Trophoblast cell (in vitro differentiated cells and primary cell): ENCODE data around the gene DROSHA.
A peak's percentile ranks its signal among the peaks of the same experiment; 100 is the strongest.

Source experiments
- DNase-seq, 2 donors: peaks; one replicate each; pipeline ENCODE4 v3.0.0-alpha.2; 2016
- H2AFZ ChIP-seq: 2 replicates; pipeline ENCODE4 v1.6.1; 2013; ENCODE audit warnings: low read length, moderate library complexity, mild to moderate bottlenecking; ENCODE audit not compliant: insufficient read depth, poor library complexity
- H2AK5ac ChIP-seq: 2 replicates; pipeline ENCODE4 v1.6.1; 2013; ENCODE audit warnings: mild to moderate bottlenecking, low read length
- H2BK120ac ChIP-seq: 2 replicates; pipeline ENCODE4 v1.6.1; 2013; ENCODE audit warnings: low read length, mild to moderate bottlenecking, moderate library complexity; ENCODE audit not compliant: insufficient read depth, poor library complexity
- H2BK12ac ChIP-seq: 2 replicates; pipeline ENCODE4 v1.6.1; 2013; ENCODE audit warnings: mild to moderate bottlenecking, low read length, moderate library complexity
- H2BK5ac ChIP-seq: 2 replicates; pipeline ENCODE4 v1.6.1; 2013; ENCODE audit warnings: low read length, low read depth, moderate library complexity, mild to moderate bottlenecking; ENCODE audit not compliant: poor library complexity
- H3K14ac ChIP-seq: 2 replicates; pipeline ENCODE4 v1.6.1; 2013; ENCODE audit warnings: mild to moderate bottlenecking, low read length
- H3K18ac ChIP-seq: 2 replicates; pipeline ENCODE4 v1.6.1; 2013; ENCODE audit warnings: mild to moderate bottlenecking, low read length
- H3K23ac ChIP-seq: 2 replicates; pipeline ENCODE4 v1.6.1; 2013; ENCODE audit warnings: low read length
- H3K27ac ChIP-seq: 2 replicates; pipeline ENCODE4 v1.5.1; 2013; ENCODE audit warnings: low read depth, mild to moderate bottlenecking, inconsistent platforms, low read length, moderate library complexity
- H3K27me3 ChIP-seq: 2 replicates; pipeline ENCODE4 v1.6.1; 2013; ENCODE audit warnings: inconsistent platforms, mild to moderate bottlenecking, low read length, moderate library complexity; ENCODE audit not compliant: insufficient read depth
- H3K36me3 ChIP-seq, 2 experiments: 1 replicate in 1 of 2; 2 replicates in 1 of 2; pipeline ENCODE4 v1.6.1; 2013; ENCODE audit warnings: low read length in 2 of 2, mild to moderate bottlenecking in 2 of 2, moderate library complexity in 1 of 2; ENCODE audit not compliant: insufficient read depth in 2 of 2, control insufficient read depth in 1 of 2
- H3K4ac ChIP-seq: 2 replicates; pipeline ENCODE4 v1.6.1; 2013; ENCODE audit warnings: low read depth, mild to moderate bottlenecking, low read length, moderate library complexity
- H3K4me1 ChIP-seq, 2 experiments: 1 replicate in 1 of 2; 2 replicates in 1 of 2; pipeline ENCODE4 v1.6.1; 2013; ENCODE audit warnings: low read length in 2 of 2, mild to moderate bottlenecking in 2 of 2, moderate library complexity in 1 of 2; ENCODE audit not compliant: insufficient read depth in 2 of 2, control insufficient read depth in 1 of 2
- H3K4me2 ChIP-seq: 2 replicates; pipeline ENCODE4 v1.6.1; 2013; ENCODE audit warnings: inconsistent platforms, mild to moderate bottlenecking, low read length, moderate library complexity
- H3K4me3 ChIP-seq: 2 replicates; pipeline ENCODE4 v1.5.1; 2013; ENCODE audit warnings: mild to moderate bottlenecking, low read depth, low read length, inconsistent platforms
- H3K79me1 ChIP-seq: one replicate; pipeline ENCODE4 v1.6.1; 2013; ENCODE audit warnings: low read length
- H3K79me2 ChIP-seq: 2 replicates; pipeline ENCODE4 v1.6.1; 2013; ENCODE audit warnings: low read length, mild to moderate bottlenecking; ENCODE audit not compliant: control insufficient read depth, insufficient read depth, poor library complexity
- H3K9ac ChIP-seq: 2 replicates; pipeline ENCODE4 v1.6.1; 2013; ENCODE audit warnings: mild to moderate bottlenecking, low read length
- H3K9me3 ChIP-seq: 2 replicates; pipeline ENCODE4 v1.6.1; 2013; ENCODE audit warnings: low read depth, mild to moderate bottlenecking, control low read depth, inconsistent platforms, low read length; ENCODE audit not compliant: insufficient read depth
- H4K12ac ChIP-seq: 2 replicates; pipeline ENCODE4 v1.6.1; 2013; ENCODE audit warnings: low read depth, mild to moderate bottlenecking, low read length, moderate library complexity
- H4K8ac ChIP-seq: 2 replicates; pipeline ENCODE4 v1.6.1; 2013; ENCODE audit warnings: low read depth, mild to moderate bottlenecking, low read length, moderate library complexity
- H4K91ac ChIP-seq: one replicate; pipeline ENCODE4 v1.6.1; 2013; ENCODE audit warnings: low read depth, mild to moderate bottlenecking, low read length, moderate library complexity
- WGBS: extraction: QIAGEN DNeasy Blood & Tissue Kit; methylation state at CpG from one replicate; pipeline ENCODE4 v1.1.7; 2013; ENCODE audit warnings: missing lambda C conversion rate; ENCODE audit not compliant: insufficient read length, insufficient coverage; ENCODE audit errors: extremely low coverage; 5-methylcytosine and 5-hydroxymethylcytosine counted together

Gene DROSHA

DNA sequence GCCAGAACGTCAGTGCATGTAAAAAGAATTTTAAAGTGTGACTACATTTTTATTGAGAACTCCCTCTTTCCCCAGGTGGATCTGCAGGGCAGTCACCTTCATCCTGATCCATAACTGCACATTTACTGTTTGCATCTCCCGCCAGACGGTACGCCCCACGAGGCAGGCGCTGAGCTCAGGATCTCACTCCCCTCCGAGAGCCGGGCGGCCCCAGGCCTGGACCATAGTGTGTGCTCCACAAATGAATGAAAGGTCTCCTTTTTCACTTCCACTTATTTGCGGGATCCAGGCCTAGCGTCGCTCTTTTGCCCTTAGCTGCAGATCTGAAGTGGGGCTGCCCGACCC, 378 bp downstream of the DROSHA start:
- H2BK120ac ChIP-seq = no peak overlapping the region
- H3K9me3 ChIP-seq = no peaks in the 10 kb centered on the region
- H3K27ac ChIP-seq = no peak overlapping the region
- H3K4me1 ChIP-seq = peaks cover 0 to 6% of the 10 kb centered on the region in 2 experiments
- H3K23ac ChIP-seq = no peak overlapping the region
- H3K36me3 ChIP-seq = peaks cover 14 to 25% of the 10 kb centered on the region in 2 experiments
- no peak overlapping the region for H2AK5ac ChIP-seq
- peak overlapping the region; percentile 50 for H3K4me2 ChIP-seq
- DNase-seq = peak in 1 of 2 donors; percentile 30
- H3K14ac ChIP-seq = peak overlapping the region; percentile 73
- H3K4me3 ChIP-seq = peak overlapping the region; percentile 76
- H3K27me3 ChIP-seq = no peaks in the 10 kb centered on the region
- H2BK5ac ChIP-seq = peak overlapping the region; percentile 64
- peaks cover 2% of the 10 kb centered on the region for H3K79me1 ChIP-seq
- peaks cover 4% of the 10 kb centered on the region for H3K79me2 ChIP-seq
- H3K9ac ChIP-seq = peak overlapping the region; percentile 73
- no peak overlapping the region for H2BK12ac ChIP-seq
- H2AFZ ChIP-seq = peak overlapping the region; percentile 43
- H4K91ac ChIP-seq = peak overlapping the region; percentile 70
- H3K18ac ChIP-seq = peak overlapping the region; percentile 49
- peak overlapping the region; percentile 85 for H4K12ac ChIP-seq
- peak overlapping the region; percentile 39 for H3K4ac ChIP-seq
- peak overlapping the region; percentile 80 for H4K8ac ChIP-seq
- WGBS = no CpG with 5 or more reads among the region's 13 CpGs

- Histone ChIP-seq H3K4me2 (peak overlapping the region; percentile 50), H2AFZ (no peak overlapping the region), H3K4me1 (peaks cover 0 to 6% of the 10 kb centered on the region in 2 experiments), H4K12ac (no peak overlapping the region), H3K9ac (no peak overlapping the region), H3K36me3 (peaks cover 22 to 30% of the 10 kb centered on the region in 2 experiments), H3K79me1 (peaks cover 2% of the 10 kb centered on the region), H2BK5ac (no peak overlapping the region), H3K27me3 (no peaks in the 10 kb centered on the region), H4K8ac (no peak overlapping the region), H2BK120ac (no peak overlapping the region), H2AK5ac (no peak overlapping the region), H2BK12ac (no peak overlapping the region), H3K4me3 (no peak overlapping the region), H3K14ac (no peak overlapping the region), H3K18ac (no peak overlapping the region), H3K4ac (peak overlapping the region; percentile 66), H3K79me2 (peaks cover 4% of the 10 kb centered on the region), H3K23ac (no peak overlapping the region), H3K27ac (no peak overlapping the region), H3K9me3 (no peaks in the 10 kb centered on the region), H4K91ac (no peak overlapping the region)
- no peak for DNase-seq
- WGBS = no CpG with 5 or more reads among the region's 9 CpGs
Observed at GRCh38 chr5:31530541-31531265, 1.2 kb downstream of the DROSHA start.

DNA sequence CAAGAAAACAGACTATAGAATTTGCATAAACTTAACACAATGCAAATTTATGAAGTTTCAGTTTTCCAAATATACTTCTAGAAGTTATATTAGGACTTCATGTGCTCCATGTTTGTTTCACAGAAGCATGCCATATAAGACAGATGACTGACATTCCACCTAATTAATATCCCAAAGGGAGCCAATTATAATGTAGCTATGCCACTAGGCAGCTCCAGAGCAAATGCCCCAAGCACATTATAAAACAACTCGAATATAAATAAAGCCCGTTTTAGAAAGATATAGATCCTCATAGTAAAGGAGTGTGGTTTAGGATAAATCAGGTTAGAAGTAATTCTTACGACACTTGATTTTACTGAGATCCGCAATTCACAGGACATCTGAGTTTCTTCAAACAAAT, 8.9 kb downstream of the DROSHA start:
- no peak overlapping the region for H4K8ac ChIP-seq
- H4K12ac ChIP-seq = no peak overlapping the region
- H3K4ac ChIP-seq = no peak overlapping the region
- no peaks in the 10 kb centered on the region for H3K79me2 ChIP-seq
- no peak overlapping the region for H3K18ac ChIP-seq
- H3K4me1 ChIP-seq = no peaks in the 10 kb centered on the region
- H3K9ac ChIP-seq = no peak overlapping the region
- H2BK12ac ChIP-seq = no peak overlapping the region
- H2AK5ac ChIP-seq = no peak overlapping the region
- DNase-seq = no peak
- no peak overlapping the region for H2AFZ ChIP-seq
- no peak overlapping the region for H3K14ac ChIP-seq
- H2BK5ac ChIP-seq = no peak overlapping the region
- peaks cover 20 to 29% of the 10 kb centered on the region in 2 experiments for H3K36me3 ChIP-seq
- no peaks in the 10 kb centered on the region for H3K9me3 ChIP-seq
- no peak overlapping the region for H3K4me3 ChIP-seq
- no peak overlapping the region for H3K27ac ChIP-seq
- no peak overlapping the region for H3K23ac ChIP-seq
- H3K27me3 ChIP-seq = no peaks in the 10 kb centered on the region
- H2BK120ac ChIP-seq = no peak overlapping the region
- no peak overlapping the region for H4K91ac ChIP-seq
- H3K79me1 ChIP-seq = no peaks in the 10 kb centered on the region
- no peak overlapping the region for H3K4me2 ChIP-seq
- no CpG with 5 or more reads among the region's 4 CpGs for WGBS

- Histone ChIP-seq H3K4me1 (no peaks in the 10 kb centered on the region), H4K8ac (no peak overlapping the region), H3K27ac (no peak overlapping the region), H4K12ac (no peak overlapping the region), H3K9me3 (no peaks in the 10 kb centered on the region), H3K27me3 (no peaks in the 10 kb centered on the region), H2BK5ac (no peak overlapping the region), H3K9ac (no peak overlapping the region), H3K18ac (no peak overlapping the region), H3K4me2 (no peak overlapping the region), H3K23ac (no peak overlapping the region), H4K91ac (no peak overlapping the region), H3K79me1 (no peaks in the 10 kb centered on the region), H3K36me3 (peaks cover 20 to 25% of the 10 kb centered on the region in 2 experiments), H2BK120ac (no peak overlapping the region), H3K14ac (no peak overlapping the region), H3K4ac (no peak overlapping the region), H2AFZ (no peak overlapping the region), H3K79me2 (no peaks in the 10 kb centered on the region), H2AK5ac (no peak overlapping the region), H3K4me3 (no peak overlapping the region), H2BK12ac (no peak overlapping the region)
- WGBS = no CpG with 5 or more reads among the region's 1 CpG
- no peak for DNase-seq
Observed at GRCh38 chr5:31516802-31517201, 15.1 kb downstream of the DROSHA start.
